Measurements from ENCODE around the gene CCDC85C. TPM values are rescaled to one million over a fixed set of nuclear protein-coding genes. Genes with fewer than 3 reads are reported as not detected.

CCDC85C gene
- polyA plus RNA-seq, 3 donors = 3.8 to 14.8 (median 3.9) TPM

GRCh38 chr14:99579903-99580571 is 24.0 kb downstream of the CCDC85C start:
- H3K27ac ChIP-seq (ENCODE audit: low read depth, low read length) = no peak overlapping the region
- 31 to 68% (median 48%) methylated on average over 13 to 14 of the region's 14 CpGs for WGBS, 3 donors

GRCh38 chr14:99579120-99579836 is 24.7 kb downstream of the CCDC85C start:
- H3K27ac ChIP-seq (ENCODE audit: low read depth, low read length) = no peak overlapping the region
- WGBS, 3 donors = 34 to 86% (median 81%) methylated on average over 10 to 11 of the region's 11 CpGs

- WGBS, 3 donors = 48 to 73% (median 67%) methylated on average over 12 of the region's 12 CpGs
- H3K27ac ChIP-seq (ENCODE audit: low read depth, low read length) = no peak overlapping the region
Observed at GRCh38 chr14:99578541-99579101, 25.4 kb downstream of the CCDC85C start.

GRCh38 chr14:99576761-99577705 is 27.0 kb downstream of the CCDC85C start:
- no peak overlapping the region for H3K27ac ChIP-seq (ENCODE audit: low read depth, low read length)
- 78 to 82% (median 78%) methylated on average over 25 to 26 of the region's 26 CpGs for WGBS, 3 donors

- 67 to 81% (median 70%) methylated on average over 5 of the region's 5 CpGs for WGBS, 3 donors
- no peak overlapping the region for H3K27ac ChIP-seq (ENCODE audit: low read depth, low read length)
Observed at GRCh38 chr14:99576304-99576703, 27.7 kb downstream of the CCDC85C start.

- 71 to 82% (median 73%) methylated on average over 22 of the region's 22 CpGs for WGBS, 3 donors
- no peak overlapping the region for H3K27ac ChIP-seq (ENCODE audit: low read depth, low read length)
Observed at GRCh38 chr14:99575043-99576023, 28.7 kb downstream of the CCDC85C start.

- 37 to 59% (median 52%) methylated on average over 11 of the region's 11 CpGs for WGBS, 3 donors
- no peak overlapping the region for H3K27ac ChIP-seq (ENCODE audit: low read depth, low read length)
Observed at GRCh38 chr14:99574099-99574880, 29.7 kb downstream of the CCDC85C start.

GRCh38 chr14:99573436-99574098 is 30.4 kb downstream of the CCDC85C start:
- 76 to 85% (median 83%) methylated on average over 15 of the region's 15 CpGs for WGBS, 3 donors
- H3K27ac ChIP-seq (ENCODE audit: low read depth, low read length) = no peak overlapping the region

GRCh38 chr14:99573000-99573330 is 31.0 kb downstream of the CCDC85C start:
- H3K27ac ChIP-seq (ENCODE audit: low read depth, low read length) = no peak overlapping the region
- 79 to 88% (median 83%) methylated on average over 16 of the region's 16 CpGs for WGBS, 3 donors

GRCh38 chr14:99572173-99572999 is 31.6 kb downstream of the CCDC85C start:
- WGBS, 3 donors = 57 to 79% (median 70%) methylated on average over 17 to 18 of the region's 18 CpGs

GRCh38 chr14:99571303-99571986 is 32.6 kb downstream of the CCDC85C start:
- no peak overlapping the region for H3K27ac ChIP-seq (ENCODE audit: low read depth, low read length)

More at GRCh38 chr14:99572173-99572999, 31.6 kb downstream of the CCDC85C start:
- H3K27ac ChIP-seq (ENCODE audit: low read depth, low read length) = no peak overlapping the region

GRCh38 chr14:99570544-99571302 is 33.3 kb downstream of the CCDC85C start:
- WGBS, 3 donors = 77 to 87% (median 87%) methylated on average over 10 to 12 of the region's 12 CpGs
- no peak overlapping the region for H3K27ac ChIP-seq (ENCODE audit: low read depth, low read length)

More at GRCh38 chr14:99571303-99571986, 32.6 kb downstream of the CCDC85C start:
- WGBS, 3 donors = 53 to 69% (median 66%) methylated on average over 10 of the region's 10 CpGs

GRCh38 chr14:99569725-99570543 is 34.1 kb downstream of the CCDC85C start:
- H3K27ac ChIP-seq (ENCODE audit: low read depth, low read length) = no peak overlapping the region
- 74 to 86% (median 78%) methylated on average over 13 to 14 of the region's 14 CpGs for WGBS, 3 donors
